Measurements from ENCODE around the gene TGFBRAP1.
A peak's percentile ranks its signal among the peaks of the same experiment; 100 is the strongest.

TGFBRAP1 gene

DNA sequence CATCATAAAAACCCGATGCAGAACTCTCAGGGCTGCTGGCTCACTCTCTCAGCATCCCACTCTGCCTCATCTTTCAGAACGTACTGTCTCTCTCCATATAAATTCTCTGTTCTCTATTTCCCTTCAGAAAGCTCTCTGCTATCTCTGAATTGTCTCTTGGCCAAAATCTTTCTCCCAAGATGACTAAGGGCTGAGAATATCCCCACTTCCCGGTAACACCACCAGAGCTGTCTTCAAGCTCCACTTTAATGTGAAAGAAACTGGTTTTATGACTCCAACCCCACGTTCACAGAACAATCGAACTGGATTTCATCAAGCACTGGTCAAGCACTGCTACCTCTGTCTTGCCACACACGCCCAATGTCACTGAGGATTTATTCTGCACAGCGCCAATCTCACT is 22.4 kb downstream of the TGFBRAP1 start:
- Histone ChIP-seq H3K36me3 (ENCODE audit: control insufficient read depth, insufficient read depth, low read length) (no peaks in the 10 kb centered on the region), H3K4me1 (no peaks in the 10 kb centered on the region)

DNA sequence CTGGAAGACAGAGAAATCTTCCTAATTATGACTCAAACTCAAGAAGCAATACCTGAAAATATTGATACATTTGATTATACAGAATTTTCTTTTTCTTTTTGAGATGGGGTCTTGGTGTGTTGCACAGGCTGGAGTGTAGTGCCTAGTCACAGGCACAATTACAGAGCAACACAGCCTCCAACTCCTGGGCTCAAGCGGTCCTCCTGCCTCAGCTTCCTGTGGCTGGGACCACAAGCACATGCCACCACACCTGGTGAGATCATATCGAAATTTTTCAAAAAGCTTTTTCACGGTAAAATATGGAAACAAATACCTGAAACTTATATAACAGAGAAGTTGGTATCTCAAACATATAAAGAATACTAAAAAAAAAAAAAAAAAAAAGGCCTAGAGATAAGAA is 27.9 kb downstream of the TGFBRAP1 start:
- no peak overlapping the region for H3K4me3 ChIP-seq (ENCODE audit: low read depth, low read length)
- TF ChIP-seq, protein P1, sequence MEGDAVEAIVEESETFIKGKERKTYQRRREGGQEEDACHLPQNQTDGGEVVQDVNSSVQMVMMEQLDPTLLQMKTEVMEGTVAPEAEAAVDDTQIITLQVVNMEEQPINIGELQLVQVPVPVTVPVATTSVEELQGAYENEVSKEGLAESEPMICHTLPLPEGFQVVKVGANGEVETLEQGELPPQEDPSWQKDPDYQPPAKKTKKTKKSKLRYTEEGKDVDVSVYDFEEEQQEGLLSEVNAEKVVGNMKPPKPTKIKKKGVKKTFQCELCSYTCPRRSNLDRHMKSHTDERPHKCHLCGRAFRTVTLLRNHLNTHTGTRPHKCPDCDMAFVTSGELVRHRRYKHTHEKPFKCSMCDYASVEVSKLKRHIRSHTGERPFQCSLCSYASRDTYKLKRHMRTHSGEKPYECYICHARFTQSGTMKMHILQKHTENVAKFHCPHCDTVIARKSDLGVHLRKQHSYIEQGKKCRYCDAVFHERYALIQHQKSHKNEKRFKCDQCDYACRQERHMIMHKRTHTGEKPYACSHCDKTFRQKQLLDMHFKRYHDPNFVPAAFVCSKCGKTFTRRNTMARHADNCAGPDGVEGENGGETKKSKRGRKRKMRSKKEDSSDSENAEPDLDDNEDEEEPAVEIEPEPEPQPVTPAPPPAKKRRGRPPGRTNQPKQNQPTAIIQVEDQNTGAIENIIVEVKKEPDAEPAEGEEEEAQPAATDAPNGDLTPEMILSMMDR (IDR thresholded peaks at IDR 0.05), result no peak
- H3K27me3 ChIP-seq (ENCODE audit: control insufficient read depth, insufficient read depth, low read length), result no peaks in the 10 kb centered on the region
- peaks cover 24% of the 10 kb centered on the region for H3K4me1 ChIP-seq
- no peak overlapping the region for H2AFZ ChIP-seq
- no peak overlapping the region for H3K4me2 ChIP-seq (ENCODE audit: low read length)
- H3K9ac ChIP-seq, result no peak overlapping the region
- no peak overlapping the region for H3K27ac ChIP-seq
- no peaks in the 10 kb centered on the region for H3K36me3 ChIP-seq (ENCODE audit: control insufficient read depth, insufficient read depth, low read length)
- H3K79me2 ChIP-seq, result peaks cover 6% of the 10 kb centered on the region
- H3K9me3 ChIP-seq (ENCODE audit: control insufficient read depth, low read length), result no peaks in the 10 kb centered on the region

More for the DNA sequence above, 22.4 kb downstream of the TGFBRAP1 start:
- Histone ChIP-seq H3K79me2 (peaks cover 18% of the 10 kb centered on the region), H2AFZ (no peak overlapping the region), H3K4me3 (ENCODE audit: low read depth, low read length) (no peak overlapping the region), H3K27me3 (ENCODE audit: control insufficient read depth, insufficient read depth, low read length) (no peaks in the 10 kb centered on the region), H3K4me2 (ENCODE audit: low read length) (no peak overlapping the region), H3K9ac (no peak overlapping the region), H3K9me3 (ENCODE audit: control insufficient read depth, low read length) (no peaks in the 10 kb centered on the region), H3K27ac (no peak overlapping the region)
- TF ChIP-seq, protein P1 (IDR thresholded peaks at IDR 0.05), result no peak

DNA sequence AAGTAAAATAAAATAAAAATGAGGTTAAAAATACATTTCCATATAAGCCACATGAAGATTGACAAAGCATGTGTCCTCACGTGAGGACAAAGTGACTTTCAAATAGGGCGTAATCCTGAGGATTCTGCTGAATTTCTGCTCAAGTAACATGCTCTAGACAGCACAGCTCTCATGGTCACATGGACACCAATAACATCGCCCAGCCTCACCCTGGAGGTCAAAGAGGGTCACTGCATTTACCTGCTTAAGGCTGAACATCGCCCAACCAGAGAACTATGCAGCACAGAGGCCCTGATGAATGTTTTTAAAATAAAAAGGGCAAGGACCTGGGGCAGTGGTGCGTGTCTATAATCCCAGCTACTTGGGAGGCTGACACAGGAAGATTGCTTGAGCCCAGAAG is 30.2 kb downstream of the TGFBRAP1 start:
- TF ChIP-seq, protein P1 (IDR thresholded peaks at IDR 0.05), result no peak
- Histone ChIP-seq H3K27me3 (ENCODE audit: control insufficient read depth, insufficient read depth, low read length) (no peaks in the 10 kb centered on the region), H2AFZ (no peak overlapping the region), H3K9ac (no peak overlapping the region), H3K79me2 (peaks cover 3% of the 10 kb centered on the region), H3K4me2 (ENCODE audit: low read length) (no peak overlapping the region), H3K9me3 (ENCODE audit: control insufficient read depth, low read length) (no peaks in the 10 kb centered on the region), H3K4me3 (ENCODE audit: low read depth, low read length) (no peak overlapping the region), H3K27ac (no peak overlapping the region), H3K36me3 (ENCODE audit: control insufficient read depth, insufficient read depth, low read length) (no peaks in the 10 kb centered on the region), H3K4me1 (peaks cover 24% of the 10 kb centered on the region)

DNA sequence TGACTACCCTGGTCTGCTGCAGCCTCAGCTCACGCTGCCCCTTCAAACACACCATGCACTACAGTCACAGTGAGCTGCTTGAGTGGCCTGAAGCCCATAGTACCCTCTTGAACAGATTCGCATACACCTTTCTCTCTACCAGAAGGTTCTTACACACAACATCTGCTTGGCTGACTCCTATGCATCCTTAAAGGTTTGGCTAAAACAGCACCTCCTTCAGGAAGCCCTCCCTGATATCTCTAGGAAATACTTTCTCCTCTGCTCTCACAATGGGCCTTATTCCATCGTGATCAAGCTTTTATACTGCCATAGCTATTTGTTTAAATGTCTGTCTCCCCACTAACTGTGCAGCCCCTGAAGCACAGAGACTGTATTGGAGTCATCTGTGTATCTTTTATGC is 31.5 kb downstream of the TGFBRAP1 start:
- Histone ChIP-seq H3K4me2 (ENCODE audit: low read length) (no peak overlapping the region), H3K4me3 (ENCODE audit: low read depth, low read length) (no peak overlapping the region), H3K36me3 (ENCODE audit: control insufficient read depth, insufficient read depth, low read length) (no peaks in the 10 kb centered on the region), H3K27me3 (ENCODE audit: control insufficient read depth, insufficient read depth, low read length) (no peaks in the 10 kb centered on the region), H3K79me2 (peaks cover 3% of the 10 kb centered on the region), H3K27ac (peak overlapping the region; percentile 40), H2AFZ (no peak overlapping the region), H3K9me3 (ENCODE audit: control insufficient read depth, low read length) (no peaks in the 10 kb centered on the region), H3K4me1 (peaks cover 24% of the 10 kb centered on the region), H3K9ac (no peak overlapping the region)
- TF ChIP-seq, protein P1 (IDR thresholded peaks at IDR 0.05), result no peak

DNA sequence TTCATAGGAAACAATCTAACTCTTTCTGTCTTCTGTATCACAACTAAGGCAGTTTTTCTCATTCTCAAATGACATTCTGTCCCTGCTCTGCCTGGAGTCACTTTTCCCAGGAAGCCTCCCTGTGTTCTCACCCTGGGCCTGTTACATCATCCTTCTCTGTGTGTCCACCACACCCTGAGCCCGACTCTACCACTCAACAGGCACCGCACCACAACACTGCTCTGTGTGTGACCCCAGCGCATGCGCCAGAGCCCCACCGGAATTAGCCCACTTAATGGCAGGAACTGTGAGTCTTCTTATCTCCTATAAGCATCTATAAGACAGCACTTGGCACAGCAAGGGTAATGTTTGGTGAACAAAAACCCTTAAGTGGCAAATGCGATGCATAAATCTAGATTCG is 32.3 kb downstream of the TGFBRAP1 start:
- TF ChIP-seq, protein P1 (IDR thresholded peaks at IDR 0.05), result no peak
- Histone ChIP-seq H3K9ac (no peak overlapping the region), H3K79me2 (peaks cover 3% of the 10 kb centered on the region), H3K36me3 (ENCODE audit: control insufficient read depth, insufficient read depth, low read length) (no peaks in the 10 kb centered on the region), H3K4me1 (peaks cover 24% of the 10 kb centered on the region), H3K4me2 (ENCODE audit: low read length) (no peak overlapping the region), H3K27me3 (ENCODE audit: control insufficient read depth, insufficient read depth, low read length) (no peaks in the 10 kb centered on the region), H2AFZ (no peak overlapping the region), H3K9me3 (ENCODE audit: control insufficient read depth, low read length) (no peaks in the 10 kb centered on the region), H3K27ac (peak overlapping the region; percentile 40), H3K4me3 (ENCODE audit: low read depth, low read length) (no peak overlapping the region)

Measured in parathyroid adenoma (tissue), 2 donors.